LHCN-M2 (cell line): ENCODE results near the gene UNC50. TPM values are rescaled to one million over a fixed set of nuclear protein-coding genes. Genes with fewer than 3 reads are reported as not detected.
"Not testable (repeated sequence)": the region's sequence is repeated elsewhere in the genome, so short reads cannot be mapped to it uniquely, and the experiment has no call there.

ENCODE experiments used
- DNase-seq: peaks from one replicate; pipeline ENCODE4 v3.0.0-alpha.2; 2012; ENCODE audit warnings: low read depth
- total RNA-seq: library from RNA; depleted of rRNA; stranded (reverse); fragments of >200 nt; gene quantifications from 2 replicates; pipeline ENCODE4 v1.2.3, GENCODE V29; 2014

Gene UNC50
- total RNA-seq, 1 experiment from 2014 or later = 56.1 TPM

GRCh38 chr2:98608962-98609604, 694 bp downstream of the UNC50 start:
- peak; percentile 45 for DNase-seq

GRCh38 chr2:98614024-98614739, 5.8 kb downstream of the UNC50 start:
- no peak for DNase-seq

- no peak for DNase-seq
Measured at GRCh38 chr2:98615481-98615880, 7.1 kb downstream of the UNC50 start.

DNA sequence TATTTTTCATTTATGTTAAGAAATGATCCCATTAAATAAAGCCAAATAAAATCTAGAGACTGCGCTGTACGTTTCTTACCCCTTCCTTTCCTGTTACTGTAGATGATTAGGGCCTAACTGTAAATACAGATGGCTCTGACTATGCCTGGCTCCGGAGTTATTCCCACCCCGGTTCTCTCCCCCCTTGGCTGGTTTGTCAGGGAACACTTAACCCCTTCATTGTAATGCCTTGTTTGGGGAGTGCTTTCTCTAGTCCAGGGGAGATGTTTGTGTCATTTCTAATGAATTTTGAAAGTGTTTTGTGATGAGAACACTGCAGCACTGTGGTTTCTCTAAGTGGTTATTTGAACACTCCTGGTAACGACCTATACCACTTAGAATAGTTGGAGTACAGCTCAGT, 8.8 kb downstream of the UNC50 start:
- no peak for DNase-seq

- no peak for DNase-seq
Measured at GRCh38 chr2:98623657-98624056, 15.3 kb downstream of the UNC50 start.

DNA sequence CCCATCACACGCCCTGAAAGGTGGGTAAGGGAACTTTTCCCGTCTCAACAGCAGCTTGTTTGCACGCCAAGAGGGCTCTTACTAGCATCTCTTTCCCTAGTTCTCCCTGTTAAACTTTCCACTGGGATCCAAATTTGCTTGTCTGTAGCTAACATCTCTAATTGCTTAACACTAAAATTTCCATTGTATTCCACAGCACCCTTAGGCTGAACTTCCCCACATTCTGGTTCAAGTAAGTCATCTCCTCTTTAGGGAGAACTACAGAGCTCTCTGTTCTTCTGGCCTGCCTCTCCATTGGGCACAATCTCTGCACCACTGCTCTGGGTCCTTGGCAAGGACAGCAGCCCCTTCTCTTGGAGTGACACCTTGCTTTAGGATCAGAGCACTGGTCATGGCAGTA, 24.0 kb downstream of the UNC50 start:
- DNase-seq = no peak

- peak; percentile 21 for DNase-seq
Measured at GRCh38 chr2:98634406-98635092, 26.2 kb downstream of the UNC50 start.

GRCh38 chr2:98637401-98638147, 29.2 kb downstream of the UNC50 start:
- no peak for DNase-seq

GRCh38 chr2:98643496-98644100, 35.2 kb downstream of the UNC50 start:
- no peak for DNase-seq

DNA sequence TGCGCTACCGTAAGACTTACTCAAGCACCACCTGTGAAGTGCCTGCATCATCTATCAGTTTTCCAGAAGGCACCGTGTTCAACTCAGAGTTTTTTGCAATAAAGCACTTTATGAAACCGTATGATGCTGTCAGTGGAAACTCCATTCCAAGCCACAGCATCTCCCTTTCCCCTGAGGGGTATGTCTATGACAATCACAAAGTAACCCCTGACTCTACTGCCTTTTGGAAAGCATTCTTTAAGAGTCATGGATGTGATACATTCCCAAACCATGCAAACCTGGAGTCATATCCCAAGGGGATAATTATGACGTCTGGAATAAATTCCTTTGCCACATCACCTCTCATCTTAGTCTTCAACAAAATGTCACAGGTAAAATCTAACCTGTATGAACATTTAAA, 39.2 kb downstream of the UNC50 start:
- no peak for DNase-seq

DNA sequence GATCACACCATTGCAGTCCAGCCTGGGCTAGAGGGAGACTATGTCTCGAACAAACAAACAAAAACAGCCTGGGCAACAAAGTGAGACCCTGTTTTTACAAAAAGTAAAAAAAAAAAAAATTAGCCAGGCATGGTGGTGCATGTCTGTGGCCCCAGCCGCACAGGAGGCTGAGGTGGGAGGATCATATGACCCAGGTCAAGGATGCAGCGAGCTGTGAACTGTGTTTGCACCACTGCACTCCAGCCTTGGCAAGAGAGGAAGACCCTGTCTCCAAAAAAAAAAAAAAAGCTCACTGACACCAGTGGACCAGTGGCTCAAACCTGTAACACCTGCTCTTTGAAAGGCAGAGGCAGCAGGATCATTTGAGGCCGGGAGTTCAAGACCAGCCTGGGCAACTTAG, 40.1 kb downstream of the UNC50 start:
- DNase-seq = no peak

DNA sequence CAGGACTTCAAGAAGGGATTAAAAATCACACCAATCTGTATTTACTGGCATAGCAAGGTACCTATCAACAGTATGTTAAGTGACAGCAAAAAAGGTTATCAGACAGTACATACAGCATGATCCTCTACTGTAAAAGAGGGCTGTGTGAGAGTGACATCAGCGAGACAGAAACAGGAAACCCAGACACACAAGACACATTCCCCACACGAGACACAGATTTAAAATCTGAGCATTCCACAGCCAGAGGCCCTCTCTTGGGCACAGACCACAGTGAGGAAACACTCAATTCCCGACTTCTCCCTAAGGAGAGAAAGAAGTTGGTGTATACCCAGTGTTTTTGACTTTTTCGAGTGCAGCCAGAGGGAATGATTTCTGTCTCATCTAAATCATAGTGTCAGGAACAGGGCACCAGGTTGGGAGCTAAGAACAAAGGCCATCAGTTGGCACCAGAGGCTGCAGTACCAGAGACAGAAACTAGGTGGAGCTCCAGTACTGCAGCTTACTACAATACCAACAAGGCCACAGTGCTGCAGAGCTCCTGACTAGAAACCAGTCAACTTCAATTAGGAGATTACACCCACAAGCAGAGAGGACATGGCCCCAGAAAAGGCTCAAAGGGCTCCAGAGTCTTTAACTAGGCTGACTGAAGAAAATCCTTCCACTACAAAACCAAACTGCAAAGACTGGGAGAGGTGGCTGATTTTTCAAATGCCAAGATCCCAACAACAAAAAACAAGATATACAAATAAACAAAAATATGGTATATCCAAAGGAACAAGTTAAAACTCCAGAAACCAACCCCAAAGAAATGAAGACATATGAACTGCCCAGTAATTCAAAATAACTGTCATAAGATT, 41.0 kb downstream of the UNC50 start:
- DNase-seq = peak; percentile 67

DNA sequence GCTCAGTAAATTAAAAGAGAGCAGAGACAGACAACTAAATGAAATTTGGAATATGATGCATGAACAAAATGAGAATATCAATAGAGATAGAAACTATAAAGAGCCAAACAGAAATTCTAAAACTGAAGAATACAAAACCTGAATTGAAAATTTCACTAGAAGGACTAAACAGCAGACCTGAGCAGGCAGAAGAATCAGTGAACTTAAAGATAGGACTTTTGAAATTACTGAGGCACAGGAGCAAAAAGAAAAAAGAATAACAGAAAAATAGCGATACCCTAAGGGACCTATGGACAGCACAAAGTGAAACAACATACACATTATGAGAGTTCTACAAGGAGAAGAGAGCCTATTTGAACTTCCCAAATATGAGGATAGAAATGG, 41.6 kb downstream of the UNC50 start:
- DNase-seq = no peak

GRCh38 chr2:98650998-98651397, 42.6 kb downstream of the UNC50 start:
- no peak for DNase-seq

DNA sequence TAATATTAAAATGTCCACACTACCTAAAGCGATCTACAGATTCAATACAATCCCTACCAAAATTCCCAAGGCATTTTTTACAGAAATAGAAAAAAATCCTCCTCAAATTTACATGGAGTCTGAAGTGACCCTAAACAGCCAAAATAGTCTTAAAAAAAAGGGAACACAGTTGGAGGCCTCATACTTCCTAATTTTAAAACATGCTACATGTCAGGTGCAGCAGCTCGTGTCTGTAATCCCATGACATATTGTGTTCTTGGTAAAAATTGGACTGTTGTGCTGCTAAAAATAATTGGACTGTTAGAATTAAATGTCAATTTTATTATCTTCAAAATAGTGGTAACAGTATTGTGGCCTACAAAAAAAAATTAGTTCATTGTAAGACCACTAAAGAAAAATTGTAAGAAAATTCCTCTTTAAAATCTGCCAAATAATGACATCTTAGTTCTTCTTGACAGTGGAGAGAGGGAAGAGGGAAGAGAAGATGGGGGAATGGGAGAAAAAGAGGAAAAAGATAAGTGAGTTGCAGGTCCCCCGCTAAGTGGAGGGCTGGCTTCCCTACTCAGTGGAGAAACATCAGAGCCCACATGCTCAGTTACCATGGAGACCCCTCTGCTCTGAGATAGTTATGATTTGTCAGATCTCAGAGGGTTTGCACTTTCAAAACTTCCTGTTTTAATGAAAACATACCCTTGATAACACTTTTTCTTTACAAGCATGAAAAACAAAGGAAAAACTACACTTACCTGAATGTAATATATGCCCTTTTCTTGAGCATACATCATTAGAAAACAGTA, 46.5 kb downstream of the UNC50 start:
- DNase-seq = no peak

DNA sequence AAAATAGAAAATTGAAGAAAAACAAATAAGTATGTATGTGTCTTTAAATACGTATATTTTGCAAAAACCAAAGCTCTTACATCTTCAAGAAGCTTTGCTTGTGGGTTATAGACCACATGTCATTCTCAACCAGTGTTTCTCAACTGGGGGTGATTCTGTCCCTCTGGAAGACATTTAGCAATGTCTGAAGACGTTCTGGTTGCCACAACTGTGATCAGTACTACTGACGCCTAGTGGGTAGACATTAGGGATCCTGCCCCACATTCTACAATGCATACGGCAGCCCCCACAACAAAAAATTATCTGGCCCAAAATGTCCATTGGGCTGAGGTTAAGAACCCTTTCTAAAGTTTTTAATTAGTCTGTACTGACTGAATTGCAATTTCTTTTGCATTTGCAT, 48.4 kb downstream of the UNC50 start:
- no peak for DNase-seq

DNA sequence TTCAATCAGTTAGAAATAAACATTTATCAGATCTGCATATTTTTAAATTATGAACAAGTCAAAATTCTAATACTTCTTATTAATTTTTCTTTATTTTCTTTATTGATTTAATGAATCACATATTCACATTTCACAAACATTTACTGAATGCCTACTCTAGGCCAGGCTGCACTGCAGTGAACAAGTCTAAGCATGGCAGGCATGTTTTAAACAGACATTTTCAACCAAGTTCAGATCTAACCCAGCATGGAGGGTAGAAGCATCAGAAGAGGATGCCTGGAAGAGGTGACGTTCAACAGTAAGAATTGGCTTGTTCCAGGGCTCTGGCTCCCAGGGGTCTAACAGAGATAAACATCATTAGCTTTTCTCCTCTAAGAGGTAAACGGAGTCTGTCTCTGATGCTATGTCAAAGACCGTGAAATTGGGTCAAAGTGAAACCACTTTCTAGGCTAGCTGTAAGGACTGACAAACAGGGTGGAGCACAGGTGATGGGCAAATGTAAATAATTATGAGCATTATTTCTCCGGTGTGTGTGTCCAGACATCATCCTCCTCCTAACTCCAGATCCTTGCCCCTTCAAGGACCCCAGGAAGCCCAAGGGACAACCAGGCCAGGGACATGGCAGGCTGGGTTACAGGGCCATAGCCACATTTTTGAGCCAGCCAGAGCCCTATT, 50.6 kb downstream of the UNC50 start:
- no peak for DNase-seq

- DNase-seq = not testable (repeated sequence)
Measured at GRCh38 chr2:98659491-98659840, 51.1 kb downstream of the UNC50 start.

DNA sequence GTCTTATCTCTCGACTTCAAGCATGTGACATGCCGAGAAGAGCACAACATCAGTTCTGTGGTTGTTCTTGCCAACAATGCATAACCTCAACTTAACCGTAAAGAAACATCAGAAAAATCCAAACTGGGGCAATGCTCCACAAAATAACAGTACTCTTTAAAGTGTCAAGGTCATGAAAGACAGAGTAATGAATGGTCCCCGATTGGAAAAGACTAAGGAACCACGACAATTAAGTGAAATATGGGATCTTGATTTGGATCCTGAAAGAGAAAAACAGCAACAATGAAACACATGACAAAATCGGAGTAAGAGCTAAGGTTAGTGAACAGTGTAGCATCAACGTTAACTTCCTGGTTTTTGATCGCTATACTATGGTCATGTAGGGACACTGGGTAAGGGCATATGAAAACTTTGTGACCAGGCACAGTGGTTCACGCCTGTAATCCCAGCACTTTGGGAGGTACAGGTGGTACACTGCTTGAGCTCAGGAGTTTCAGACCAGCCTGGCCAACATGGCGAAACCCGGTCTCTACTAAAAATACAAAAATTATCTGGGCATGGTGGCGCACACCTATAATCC, 55.2 kb downstream of the UNC50 start:
- no peak for DNase-seq
